ENCODE data around the gene ACAD8. TPM values are rescaled to one million over a fixed set of nuclear protein-coding genes. Genes with fewer than 3 reads are reported as not detected.
"Not testable (repeated sequence)": the region's sequence is repeated elsewhere in the genome, so short reads cannot be mapped to it uniquely, and the experiment has no call there.

Gene ACAD8
- polyA plus RNA-seq, 4 donors = 41.6 to 48.1 (median 44.6) TPM

DNA sequence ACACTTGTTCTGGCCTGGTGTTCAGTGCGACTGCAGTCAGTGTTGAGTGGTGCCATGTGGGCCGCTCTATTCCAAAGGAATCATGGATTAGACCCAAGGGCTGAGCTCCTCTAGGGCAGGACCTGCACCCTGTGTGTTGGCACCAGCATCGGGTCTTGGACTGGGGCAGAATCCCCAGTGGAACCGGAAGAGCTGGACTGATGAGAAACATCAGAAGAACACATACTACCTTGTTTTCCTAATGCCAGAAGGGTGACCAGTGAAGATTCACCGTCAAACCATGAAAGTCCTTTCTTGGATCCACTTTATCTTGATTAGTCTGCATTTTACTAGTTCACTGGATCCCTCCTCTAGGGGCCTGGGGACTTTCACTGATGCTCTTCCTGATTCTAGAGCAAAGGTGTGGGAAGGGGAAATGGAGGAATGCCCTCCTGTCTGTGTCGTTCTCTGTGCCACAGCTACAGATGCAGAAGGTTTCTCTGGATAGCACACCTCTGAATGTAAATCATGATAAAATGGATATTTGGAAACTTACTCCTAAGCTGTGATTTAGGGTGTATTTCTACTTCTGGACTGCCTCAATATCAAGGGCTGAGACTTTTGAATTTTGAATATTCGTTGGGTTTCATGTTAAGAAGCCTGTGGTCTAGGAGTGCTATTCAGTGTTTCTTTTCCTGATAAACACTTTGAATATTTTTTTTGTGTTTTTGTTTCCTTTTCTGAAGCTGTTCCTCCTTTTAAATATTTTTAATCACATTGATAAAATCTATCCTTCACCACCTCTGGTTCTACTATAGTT lies 11.8 kb downstream of the ACAD8 start:
- no peak for DNase-seq (ENCODE audit: low read depth in 4 of 4, low spot score in 3 of 4)

DNA sequence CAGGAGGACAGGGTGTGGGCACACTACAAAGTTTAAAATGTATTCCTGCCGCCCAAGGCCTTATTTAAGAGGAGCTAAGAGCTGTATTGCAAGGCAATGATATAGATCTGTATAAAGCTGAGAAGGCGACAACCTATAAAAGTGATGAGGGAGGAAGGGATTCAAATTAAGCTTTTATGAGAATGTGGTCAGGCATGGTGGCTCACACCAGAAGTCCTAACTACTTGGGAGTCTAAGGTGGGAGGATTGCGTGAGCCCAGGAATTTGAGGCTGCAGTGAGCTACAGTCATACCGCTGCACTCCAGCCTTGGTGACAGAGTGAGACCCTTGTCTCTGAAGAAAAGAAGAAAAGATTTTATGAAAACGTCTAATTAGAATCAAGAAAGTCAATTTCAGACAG lies 13.1 kb downstream of the ACAD8 start:
- DNase-seq (ENCODE audit: low read depth in 4 of 4, low spot score in 3 of 4) = no peak

DNA sequence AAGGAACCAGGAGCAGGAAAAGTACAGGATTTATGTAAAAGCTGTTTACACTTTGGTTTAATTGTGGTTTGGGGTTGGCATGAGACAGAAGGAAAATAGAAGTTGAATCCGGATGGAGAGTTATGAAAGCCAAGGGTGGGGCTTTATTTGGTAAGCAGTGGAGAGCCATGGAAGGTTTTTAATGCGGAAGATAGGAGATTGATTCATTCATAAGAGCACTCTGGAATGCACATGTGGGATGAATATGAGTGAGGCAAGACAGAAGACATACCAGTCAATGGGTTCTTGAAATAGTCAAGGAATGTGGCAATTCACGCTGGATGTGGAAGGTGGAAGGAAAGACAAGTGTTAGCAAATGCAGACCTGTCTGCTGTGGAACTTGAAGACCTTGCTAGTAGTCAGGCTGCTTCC lies 13.5 kb downstream of the ACAD8 start:
- no peak for DNase-seq (ENCODE audit: low read depth in 4 of 4, low spot score in 3 of 4)

DNA sequence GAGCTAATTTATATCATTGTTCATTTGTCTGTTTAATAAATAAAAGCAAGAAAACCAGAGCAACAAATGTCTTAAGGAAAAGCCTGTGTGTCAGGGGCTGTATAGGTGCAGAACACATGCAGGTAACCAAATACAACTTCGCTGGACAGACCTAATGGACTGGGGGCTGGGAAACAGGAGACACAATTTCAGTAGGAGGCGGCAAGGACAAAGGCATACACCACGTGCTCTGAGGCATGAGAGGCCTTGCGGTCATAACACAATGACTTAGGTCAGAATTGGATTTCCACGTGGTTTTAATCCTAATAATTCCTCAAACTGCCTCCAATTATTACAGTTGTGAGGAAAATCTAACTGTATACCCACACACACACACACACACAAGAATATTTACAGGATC lies 14.1 kb downstream of the ACAD8 start:
- no peak for DNase-seq (ENCODE audit: low read depth in 4 of 4, low spot score in 3 of 4)

DNA sequence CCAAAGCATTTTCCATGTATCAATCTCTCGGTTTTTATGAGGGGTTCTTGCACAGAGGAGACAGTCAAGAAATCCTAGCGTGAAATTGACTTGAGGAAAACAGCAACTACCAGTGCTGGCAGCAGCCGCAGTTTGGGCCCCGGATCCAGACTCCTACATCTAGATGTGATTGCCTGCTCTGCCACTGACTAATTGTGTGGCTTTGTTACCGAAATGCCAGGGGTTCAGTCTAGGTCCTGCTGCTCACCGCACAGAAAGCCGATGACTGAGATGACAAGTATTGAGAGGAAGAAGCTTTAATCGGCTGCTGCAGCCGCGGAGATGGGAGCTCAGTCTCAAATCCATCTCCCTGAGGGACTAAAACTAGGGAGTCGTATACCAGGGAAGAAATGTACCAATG lies 14.6 kb downstream of the ACAD8 start:
- no peak for DNase-seq (ENCODE audit: low read depth in 4 of 4, low spot score in 3 of 4)

DNA sequence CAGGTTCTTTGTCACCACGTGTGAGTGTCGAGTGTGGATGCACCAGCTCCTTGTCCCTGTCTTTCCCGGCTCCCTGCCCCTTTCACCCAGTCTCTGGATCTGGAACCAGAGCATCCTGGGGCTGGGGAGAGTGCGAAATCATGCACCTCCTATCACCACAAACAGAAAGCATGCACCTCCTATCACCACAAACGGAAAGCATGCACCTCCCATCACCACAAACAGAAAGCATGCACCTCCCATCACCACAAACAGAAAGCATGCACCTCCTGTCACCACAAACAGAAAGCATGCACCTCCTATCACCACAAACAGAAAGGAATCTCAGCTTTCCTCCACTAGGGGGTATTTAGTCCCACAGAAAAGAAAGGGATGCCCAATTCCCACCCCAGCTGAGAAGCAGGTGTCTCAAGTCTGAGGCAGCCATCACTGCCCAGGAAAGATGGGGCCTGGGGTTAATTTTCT lies 16.9 kb downstream of the ACAD8 start:
- no peak for DNase-seq (ENCODE audit: low read depth in 4 of 4, low spot score in 3 of 4)

DNA sequence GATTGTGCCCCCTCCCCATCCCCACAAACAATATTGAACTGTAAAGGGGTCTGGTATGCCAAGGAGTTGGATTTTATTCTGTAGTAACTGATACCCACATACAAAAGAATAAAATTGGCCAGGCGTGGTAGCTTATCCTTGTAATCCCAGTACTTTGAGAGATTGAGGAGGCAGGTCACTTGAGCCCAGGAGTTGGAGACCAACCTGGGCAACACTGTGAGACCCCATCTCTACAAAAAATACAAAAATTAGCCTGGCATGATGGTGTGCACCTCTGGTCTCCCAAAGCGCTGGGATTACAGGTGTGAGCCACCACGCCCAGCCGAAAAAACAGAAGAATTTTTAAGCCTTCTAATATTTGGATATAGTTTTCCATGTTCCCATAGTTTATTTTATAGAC lies 18.6 kb downstream of the ACAD8 start:
- no peak for DNase-seq (ENCODE audit: low read depth in 4 of 4, low spot score in 3 of 4)

DNA sequence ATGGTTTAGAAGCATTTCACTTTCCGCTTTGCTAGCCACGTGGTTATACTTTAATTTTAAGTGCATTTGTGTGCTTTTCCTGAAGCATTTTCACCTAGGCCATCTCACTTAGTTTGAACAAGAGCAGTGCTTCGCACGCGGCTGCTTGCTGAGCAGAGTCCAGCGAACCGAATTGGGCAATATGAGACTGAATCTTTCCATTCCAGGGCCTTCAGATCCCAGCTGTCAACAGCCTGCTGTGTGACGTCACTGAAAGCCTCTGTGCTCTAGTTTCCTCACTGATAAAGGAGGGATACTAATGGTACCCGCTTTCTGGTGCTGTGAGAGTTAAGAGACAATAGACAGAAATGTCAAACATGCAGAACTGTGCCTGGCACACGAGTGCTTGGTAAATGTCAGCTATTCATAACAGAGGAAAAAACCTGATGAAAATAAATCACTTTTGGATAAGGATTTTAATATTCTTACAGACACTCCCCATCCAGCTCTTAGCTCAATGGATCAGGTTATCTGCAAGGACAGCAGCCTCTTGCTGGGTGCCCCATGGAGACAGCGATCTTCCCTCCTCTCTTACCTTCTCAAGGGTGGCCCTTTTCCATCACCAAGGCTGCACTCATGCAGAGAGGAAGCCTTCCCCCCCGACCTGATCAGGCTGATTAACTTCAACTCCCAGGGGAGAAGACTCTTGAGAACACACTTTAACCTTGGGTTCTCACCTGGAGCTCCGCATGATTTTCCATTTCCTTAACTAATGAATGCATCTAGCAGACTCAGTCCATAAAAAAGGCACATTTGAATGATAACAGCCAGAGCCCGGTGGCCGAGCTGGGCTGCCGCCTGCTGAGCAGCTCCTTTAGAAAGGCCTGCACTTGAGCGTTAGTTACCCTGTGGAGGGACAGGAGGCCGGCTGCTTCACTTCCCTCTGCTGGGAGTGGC lies 19.3 kb downstream of the ACAD8 start:
- DNase-seq (ENCODE audit: low read depth in 4 of 4, low spot score in 3 of 4) = no peak

DNA sequence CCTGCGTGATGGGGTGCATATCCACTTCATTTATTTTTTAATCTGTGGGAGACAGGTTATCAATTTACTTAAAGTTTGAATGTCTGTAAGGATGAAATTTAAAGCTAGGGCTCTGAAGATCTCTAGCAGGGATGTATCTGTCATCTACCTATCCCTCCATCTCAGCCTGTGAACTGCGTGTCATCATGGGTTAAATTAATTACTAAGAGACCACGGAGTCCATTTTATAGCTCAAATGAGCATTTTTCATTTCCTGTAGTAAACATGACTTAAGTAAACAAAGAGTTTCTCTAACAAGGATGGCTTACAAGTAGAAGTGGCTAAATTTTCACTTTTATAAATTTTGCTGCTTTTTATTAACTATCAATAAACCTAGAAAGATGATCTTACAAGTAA lies 19.9 kb downstream of the ACAD8 start:
- DNase-seq (ENCODE audit: low read depth in 4 of 4, low spot score in 3 of 4) = no peak

DNA sequence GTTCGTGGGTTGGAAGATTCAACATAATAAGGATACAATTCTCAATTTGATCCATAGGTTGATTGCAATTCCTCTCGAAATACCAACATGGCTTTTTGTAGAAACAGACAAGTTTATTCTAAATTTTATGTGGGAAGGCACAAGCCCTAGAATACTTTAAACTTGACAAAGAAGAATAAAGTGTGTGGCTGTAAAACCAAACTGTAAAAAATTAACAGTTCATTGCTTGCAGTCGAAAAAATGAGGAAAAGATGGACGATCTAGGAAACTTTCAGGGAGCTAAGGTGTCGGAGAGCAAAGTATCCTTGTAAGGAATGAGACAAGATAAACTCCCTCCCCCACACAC lies 21.8 kb downstream of the ACAD8 start:
- DNase-seq (ENCODE audit: low read depth in 4 of 4, low spot score in 3 of 4) = no peak

DNA sequence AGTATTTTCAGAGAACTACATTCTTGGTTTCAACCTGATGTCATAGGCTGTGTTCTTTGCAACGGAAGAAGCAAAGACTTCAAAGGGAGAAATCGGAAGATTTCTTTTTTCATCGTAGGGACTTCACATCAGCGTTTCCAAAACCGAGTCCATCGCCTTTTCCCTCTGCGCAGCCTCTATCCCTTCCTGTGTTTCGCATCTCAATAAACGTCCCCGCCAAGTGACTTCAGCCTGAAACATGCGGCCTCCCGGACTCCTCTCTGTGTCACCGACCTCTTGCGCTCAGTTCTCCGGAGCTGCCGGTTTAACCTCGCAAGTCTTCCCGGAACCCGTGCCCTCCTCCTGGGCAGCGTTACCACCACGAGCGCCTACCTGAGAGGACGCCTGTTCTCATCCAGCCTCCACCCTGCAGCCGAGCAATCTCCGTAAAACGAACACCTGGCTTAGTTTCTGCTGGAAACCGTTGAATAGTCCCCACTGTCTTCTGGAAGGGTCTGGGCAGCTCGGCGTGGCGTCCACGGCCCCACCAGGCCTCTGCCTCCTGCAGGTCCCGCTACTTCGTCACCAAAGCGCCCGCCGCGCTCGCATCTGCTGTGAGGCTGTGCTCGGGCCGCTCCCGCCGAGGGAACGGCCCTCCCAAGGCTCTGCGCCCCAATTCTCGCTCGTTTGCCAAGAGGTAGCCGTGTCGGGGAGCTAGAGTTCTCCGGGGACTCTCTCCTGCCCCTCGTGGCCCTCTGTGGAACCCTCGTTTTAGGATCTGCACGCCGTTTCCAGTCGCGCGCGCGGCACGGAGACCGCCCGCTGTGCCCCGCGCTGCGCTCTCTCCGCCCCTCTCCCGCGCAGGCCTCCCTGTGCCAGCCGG lies 22.4 kb downstream of the ACAD8 start, which contains the start of gene GLB1L3:
TSS of gene GLB1L3 (plus strand) at position 846 of the 862 bp plus-strand sequence. CDS start 362 bp downstream, outside the sequence.
- no peak for DNase-seq (ENCODE audit: low read depth in 4 of 4, low spot score in 3 of 4)

DNA sequence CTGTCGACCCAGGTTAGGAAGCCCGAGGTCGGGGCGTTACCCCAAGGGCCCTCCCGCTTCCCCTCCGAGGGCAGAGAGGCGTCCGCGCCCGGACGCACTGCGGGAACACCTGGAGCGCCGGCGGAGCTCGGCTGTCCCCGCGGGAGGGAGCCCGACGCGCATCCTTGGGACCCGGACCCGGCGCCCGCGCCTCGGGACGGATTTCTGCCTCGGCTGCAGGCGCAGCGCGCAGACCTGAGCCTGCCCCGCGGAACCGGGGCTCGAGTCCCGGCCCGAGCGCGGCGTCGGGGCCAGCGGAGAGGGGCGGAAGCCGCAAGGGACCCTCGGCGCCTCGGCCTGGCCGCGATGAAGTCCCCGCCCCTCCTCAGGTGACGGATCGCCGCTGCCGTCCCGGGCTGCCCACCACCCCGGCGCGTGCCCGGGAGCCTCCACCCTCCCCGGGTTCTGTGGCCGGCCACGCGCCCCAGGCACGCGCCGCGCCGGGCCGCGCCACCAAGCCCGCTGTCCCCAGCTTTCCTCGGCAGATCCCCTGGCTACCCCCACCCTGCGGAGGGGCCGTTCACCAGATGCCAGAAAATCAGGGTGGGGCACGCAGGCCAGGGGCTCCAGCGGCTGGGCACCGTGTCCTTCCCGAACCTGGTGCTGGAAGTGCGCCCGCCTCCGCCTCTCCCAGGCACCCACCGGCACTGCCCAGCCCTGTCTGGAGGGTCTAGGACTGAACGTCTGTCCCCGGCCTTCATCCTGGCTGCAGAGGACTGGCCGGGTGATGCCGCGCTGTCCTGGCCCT lies 23.2 kb downstream of the ACAD8 start:
- DNase-seq (ENCODE audit: low read depth in 4 of 4, low spot score in 3 of 4) = no peak

DNA sequence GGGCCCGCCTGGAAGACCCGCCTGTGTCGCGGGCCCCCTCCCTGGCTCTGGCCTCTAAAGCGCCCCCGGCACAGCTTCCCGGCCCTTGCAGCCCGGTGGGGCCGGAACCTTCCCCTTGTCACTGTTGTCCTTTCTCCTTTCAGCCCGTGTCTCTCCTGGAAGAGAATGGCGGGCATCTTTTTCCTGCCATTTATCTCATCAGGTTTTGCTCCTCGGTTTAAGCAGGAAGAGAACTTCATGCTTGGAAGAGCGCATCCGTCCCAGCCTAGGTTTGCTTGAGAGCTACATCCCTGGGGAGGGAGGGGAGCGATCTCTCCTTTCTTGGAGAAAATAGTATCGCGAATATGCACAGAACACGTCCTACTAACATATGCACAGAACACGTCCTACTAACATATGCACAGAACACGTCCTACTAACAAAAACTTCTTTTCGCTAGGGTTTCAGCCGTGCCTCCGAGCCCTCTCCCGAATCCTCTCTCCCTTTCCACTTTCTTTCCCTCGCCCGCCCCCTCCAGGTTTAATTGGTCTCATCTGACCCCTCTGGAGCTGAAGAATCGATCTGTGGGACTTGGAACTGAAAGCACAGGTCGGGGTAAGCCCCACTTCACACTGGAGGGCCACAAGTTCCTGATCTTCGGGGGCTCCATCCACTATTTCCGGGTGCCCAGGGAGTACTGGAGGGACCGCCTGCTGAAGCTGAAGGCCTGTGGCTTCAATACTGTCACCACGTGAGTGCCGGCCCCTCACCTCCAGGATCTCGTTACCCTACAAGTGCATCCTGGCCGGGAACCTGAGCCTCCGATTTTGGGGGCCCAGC lies 24.0 kb downstream of the ACAD8 start:
- no peak for DNase-seq (ENCODE audit: low read depth in 4 of 4, low spot score in 3 of 4)

DNA sequence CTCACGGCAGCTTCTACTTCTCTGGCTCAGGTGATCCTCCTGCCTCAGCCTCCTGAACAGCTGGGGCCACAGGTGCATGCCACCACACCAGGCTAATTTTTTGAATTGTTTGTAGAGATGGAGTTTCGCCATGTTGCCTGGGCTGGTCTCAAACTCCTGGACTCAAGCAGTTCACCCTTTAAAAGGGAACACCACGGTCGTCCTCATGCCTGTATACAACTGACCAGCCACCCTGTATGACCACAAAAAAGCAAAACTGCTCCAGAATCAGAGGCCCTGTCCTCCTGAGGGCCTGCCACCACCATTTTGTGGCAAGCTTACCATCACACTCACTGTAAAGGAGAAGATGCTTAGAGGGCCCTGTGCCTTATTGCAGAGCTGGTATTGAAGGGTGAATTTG lies 25.0 kb downstream of the ACAD8 start:
- no peak for DNase-seq (ENCODE audit: low read depth in 4 of 4, low spot score in 3 of 4)

DNA sequence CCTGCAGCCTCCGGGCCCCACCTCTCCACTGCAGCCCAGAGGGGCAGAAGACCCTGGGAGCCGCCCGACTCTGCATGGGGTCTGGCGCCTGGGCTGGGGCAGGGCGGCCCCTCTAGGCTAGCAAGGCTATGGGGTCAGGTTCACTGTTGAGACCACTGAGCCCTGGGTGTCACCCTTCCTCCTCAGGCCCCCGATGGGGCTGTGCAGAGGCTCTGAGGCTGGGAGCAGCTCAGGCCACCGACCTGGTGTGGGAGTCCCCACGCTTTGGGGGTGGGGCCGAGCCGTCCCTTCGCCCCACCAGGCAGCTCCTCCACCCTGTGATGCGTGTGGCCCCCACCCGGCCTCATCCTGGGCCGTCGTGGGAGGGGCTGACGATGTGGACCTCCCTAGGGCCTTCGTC lies 28.3 kb downstream of the ACAD8 start:
- not testable (repeated sequence) for DNase-seq (ENCODE audit: low read depth in 4 of 4, low spot score in 3 of 4)

DNA sequence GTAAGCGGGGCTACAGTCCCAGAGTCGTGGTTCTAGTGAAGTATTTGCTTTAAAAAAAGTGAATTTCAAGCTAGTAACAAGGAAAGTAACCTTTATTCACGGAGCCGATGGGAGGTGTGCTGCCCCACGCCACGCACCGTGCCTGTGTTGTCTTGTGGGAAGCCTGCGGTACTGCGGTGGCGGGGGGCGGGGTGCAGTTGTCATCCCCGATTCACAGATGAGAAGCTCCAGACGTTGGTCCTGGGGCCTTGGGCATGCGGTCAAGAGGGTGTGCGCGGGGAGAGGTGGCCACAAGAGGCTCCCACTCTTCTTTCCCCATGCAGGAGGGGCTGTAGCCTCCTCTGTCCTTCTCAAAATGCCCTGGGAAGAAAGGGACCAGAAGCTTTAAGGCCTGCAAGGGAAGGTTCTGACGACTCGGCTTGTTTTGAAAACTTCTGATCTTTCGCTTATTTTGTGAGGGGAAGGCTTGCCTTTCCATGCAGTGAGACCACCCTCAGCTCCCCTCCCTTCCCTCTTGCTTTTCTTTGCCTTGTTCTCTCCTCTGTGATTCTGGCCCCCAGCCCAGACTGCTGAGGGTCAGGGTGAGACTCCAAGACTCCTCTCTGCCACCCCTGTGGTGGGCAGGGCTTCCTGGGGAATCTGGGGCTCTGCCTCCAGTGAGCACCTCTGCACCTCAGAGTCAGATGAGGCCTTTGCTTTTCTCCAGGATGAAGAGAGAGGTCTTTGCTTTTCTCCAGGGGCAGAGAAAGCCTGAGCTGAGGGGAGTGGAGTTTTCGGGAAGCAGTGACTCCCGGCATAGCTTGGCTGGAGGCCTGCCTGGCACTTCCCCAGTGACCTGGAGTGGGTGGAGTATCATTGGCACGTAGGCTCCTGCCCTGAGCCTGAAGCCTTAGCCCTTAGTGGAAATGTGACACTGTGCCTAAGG lies 29.0 kb downstream of the ACAD8 start:
- DNase-seq (ENCODE audit: low read depth in 4 of 4, low spot score in 3 of 4) = no peak

DNA sequence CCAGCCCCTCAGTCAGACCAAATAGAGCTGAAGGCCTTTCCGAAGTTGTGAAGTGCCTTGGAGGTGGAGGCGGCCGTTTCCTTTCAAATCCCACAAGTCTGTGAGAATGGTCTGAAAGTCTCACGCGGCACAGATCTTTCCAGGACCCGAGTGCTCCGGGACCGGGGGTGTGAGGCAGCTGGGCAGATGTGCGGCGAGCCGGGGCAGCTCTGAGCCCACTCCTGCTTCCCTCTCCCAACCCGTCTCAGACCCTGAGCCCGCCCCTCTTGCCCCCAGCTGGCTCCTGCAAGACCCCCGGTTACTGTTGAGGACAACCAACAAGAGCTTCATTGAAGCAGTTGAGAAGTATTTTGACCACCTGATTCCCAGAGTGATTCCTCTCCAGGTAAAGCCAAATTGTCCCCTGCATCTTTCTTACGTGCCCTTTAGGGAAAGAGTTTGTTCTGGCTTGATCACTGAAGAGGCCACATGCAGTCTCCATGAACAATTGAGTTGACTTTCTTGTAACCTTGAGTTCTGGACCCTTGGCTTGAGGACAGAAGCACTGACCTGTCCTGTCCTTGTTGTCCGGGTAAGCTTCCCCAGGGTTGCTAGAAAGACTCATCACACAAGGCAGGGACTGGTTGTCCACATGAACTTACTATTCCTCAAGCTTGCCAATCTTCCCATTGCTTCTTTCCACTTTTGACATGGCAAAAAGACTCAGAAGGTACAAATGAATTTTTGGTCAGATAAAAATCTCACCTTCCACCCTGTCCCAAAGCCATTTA lies 30.3 kb downstream of the ACAD8 start:
- no peak for DNase-seq (ENCODE audit: low read depth in 4 of 4, low spot score in 3 of 4)

Data from right renal pelvis (tissue), 4 donors.